Neural progenitor cell (in vitro differentiated cells): Measurements from ENCODE around the gene C19orf38. TPM values are rescaled to one million over a fixed set of nuclear protein-coding genes. Genes with fewer than 3 reads are reported as not detected.

Experiments
- DNase-seq: peaks from one replicate; pipeline ENCODE4 v3.0.0-alpha.2; 2016; ENCODE audit warnings: low spot score
- H2AFZ ChIP-seq: fragments of 200-600 bp; sonication (generic); replicated peaks from 2 replicates; pipeline ENCODE4 v1.6.1; 2016; ENCODE audit warnings: antibody characterized with exemption
- H3F3A ChIP-seq: fragments of 200-600 bp; sonication (generic); 2 replicates; pipeline ENCODE4 v1.6.1; 2016; ENCODE audit warnings: antibody characterized with exemption, low read depth
- H3K27ac ChIP-seq: fragments of 200-600 bp; sonication (generic); 2 replicates; pipeline ENCODE4 v1.5.1; 2016; ENCODE audit warnings: mild to moderate bottlenecking
- H3K27me3 ChIP-seq: fragments of 200-600 bp; sonication (generic); 2 replicates; pipeline ENCODE4 v1.6.1; 2016; ENCODE audit warnings: mild to moderate bottlenecking, moderate library complexity
- H3K36me3 ChIP-seq: fragments of 200-600 bp; sonication (generic); 2 replicates; pipeline ENCODE4 v1.5.1; 2016
- H3K4me1 ChIP-seq: fragments of 200-600 bp; sonication (generic); 2 replicates; pipeline ENCODE4 v1.6.1; 2016; ENCODE audit warnings: mixed run types
- H3K4me2 ChIP-seq: fragments of 200-600 bp; sonication (generic); 2 replicates; pipeline ENCODE4 v1.6.1; 2016
- H3K4me3 ChIP-seq: fragments of 200-600 bp; sonication (generic); 2 replicates; pipeline ENCODE4 v1.5.1; 2016
- H3K79me2 ChIP-seq: fragments of 200-600 bp; sonication (generic); 2 replicates; pipeline ENCODE4 v1.6.1; 2016; ENCODE audit warnings: low read depth
- H3K9ac ChIP-seq: fragments of 200-600 bp; sonication (generic); 2 replicates; pipeline ENCODE4 v1.6.1; 2016
- H3K9me3 ChIP-seq: fragments of 200-600 bp; sonication (generic); 2 replicates; pipeline ENCODE4 v1.5.1; 2016; ENCODE audit warnings: low read depth
- H4K20me1 ChIP-seq: fragments of 200-600 bp; sonication (generic); 2 replicates; pipeline ENCODE4 v1.6.1; 2016; ENCODE audit warnings: low read depth
- H3K27ac Mint-ChIP-seq: 3 replicates; pipeline ENCODE4 v1.8.0; 2021; ENCODE audit warnings: mixed read lengths
- H3K27me3 Mint-ChIP-seq: 2 replicates; pipeline ENCODE4 v1.8.0; 2022; ENCODE audit warnings: low read depth, mild to moderate bottlenecking, inconsistent platforms, moderate library complexity, mixed read lengths; ENCODE audit not compliant: insufficient read depth
- H3K36me3 Mint-ChIP-seq: 3 replicates; pipeline ENCODE4 v1.8.0; 2021; ENCODE audit warnings: mixed read lengths
- H3K4me1 Mint-ChIP-seq: 3 replicates; pipeline ENCODE4 v1.8.0; 2021; ENCODE audit warnings: mixed read lengths
- H3K4me3 Mint-ChIP-seq: 3 replicates; pipeline ENCODE4 v1.8.0; 2021; ENCODE audit warnings: mild to moderate bottlenecking, moderate library complexity, mixed read lengths
- H3K9me3 Mint-ChIP-seq: 3 replicates; pipeline ENCODE4 v1.8.0; 2020; ENCODE audit warnings: mixed read lengths
- EZH2 ChIP-seq: fragments of 200-600 bp; sonication (generic); IDR thresholded peaks from 2 replicates; pipeline ENCODE4 v1.6.1; 2017; ENCODE audit warnings: antibody characterized with exemption, mild to moderate bottlenecking, moderate library complexity
- EZH2phosphoT487 ChIP-seq: fragments of 200-600 bp; sonication (generic); IDR thresholded peaks from 2 replicates; pipeline ENCODE4 v1.6.1; 2017; ENCODE audit warnings: antibody characterized with exemption
- total RNA-seq: library from RNA; depleted of rRNA; stranded (reverse); fragments of >200 nt; gene quantifications from 2 replicates; pipeline ENCODE4 v1.2.3, GENCODE V29; 2015; ENCODE audit warnings: low replicate concordance
- TF ChIP-seq, protein P1 (sequence below): fragments of 200-600 bp; sonication (generic); IDR thresholded peaks from 2 replicates; pipeline ENCODE4 v1.5.1; 2017; ENCODE audit warnings: antibody characterized with exemption, mild to moderate bottlenecking

The C19orf38 gene
- total RNA-seq, 1 donor from 2014 or later, result not detected

DNA sequence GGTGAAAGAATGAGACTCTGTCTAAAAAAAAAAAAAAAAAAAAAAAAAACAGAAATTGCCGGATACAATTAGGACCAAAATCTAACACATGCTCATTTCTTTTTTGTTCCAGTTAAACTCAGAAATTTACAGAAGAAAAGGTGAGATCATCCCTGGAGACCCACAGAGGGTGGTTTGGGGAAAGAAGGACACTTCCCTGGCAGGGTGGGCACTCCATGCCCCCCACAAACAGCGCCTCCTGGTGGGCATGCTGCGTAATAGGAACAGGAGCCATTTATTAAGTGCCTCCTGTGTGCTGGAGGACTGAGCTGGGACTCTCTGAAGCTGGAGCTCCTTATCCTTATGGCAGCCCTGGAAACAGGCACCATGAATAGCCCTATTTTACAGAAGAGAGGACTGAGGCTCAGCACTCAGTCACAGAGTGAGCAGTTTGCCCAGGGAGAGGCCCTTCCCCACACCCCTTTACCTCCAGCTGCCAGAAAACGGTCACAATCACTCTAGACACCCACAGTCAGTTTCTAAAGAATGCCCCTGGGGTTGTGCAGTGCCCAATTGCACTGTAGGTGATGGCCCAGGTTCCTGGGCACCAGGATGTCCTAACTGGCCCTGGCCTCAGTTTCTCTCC is 10.1 kb downstream of the C19orf38 start:
- no peaks in the 10 kb centered on the region for H4K20me1 ChIP-seq
- Mint-ChIP-seq H3K4me3 (peak overlapping the region; percentile 19), H3K27ac (peak overlapping the region; percentile 88), H3K27me3 (peaks cover 9% of the 10 kb centered on the region), H3K9me3 (peaks cover 2% of the 10 kb centered on the region), H3K36me3 (no peaks in the 10 kb centered on the region), H3K4me1 (peaks cover 8% of the 10 kb centered on the region)
- H3K4me2 ChIP-seq, result no peak overlapping the region
- no peaks in the 10 kb centered on the region for H3K9me3 ChIP-seq
- DNase-seq, result peak; percentile 72
- no peaks in the 10 kb centered on the region for H3K27me3 ChIP-seq
- peak overlapping the region; percentile 18 for H2AFZ ChIP-seq
- no peak overlapping the region for H3K27ac ChIP-seq
- no peaks in the 10 kb centered on the region for H3K4me1 ChIP-seq
- H3K36me3 ChIP-seq, result no peaks in the 10 kb centered on the region
- no peak for TF ChIP-seq EZH2phosphoT487
- TF ChIP-seq, protein P1, sequence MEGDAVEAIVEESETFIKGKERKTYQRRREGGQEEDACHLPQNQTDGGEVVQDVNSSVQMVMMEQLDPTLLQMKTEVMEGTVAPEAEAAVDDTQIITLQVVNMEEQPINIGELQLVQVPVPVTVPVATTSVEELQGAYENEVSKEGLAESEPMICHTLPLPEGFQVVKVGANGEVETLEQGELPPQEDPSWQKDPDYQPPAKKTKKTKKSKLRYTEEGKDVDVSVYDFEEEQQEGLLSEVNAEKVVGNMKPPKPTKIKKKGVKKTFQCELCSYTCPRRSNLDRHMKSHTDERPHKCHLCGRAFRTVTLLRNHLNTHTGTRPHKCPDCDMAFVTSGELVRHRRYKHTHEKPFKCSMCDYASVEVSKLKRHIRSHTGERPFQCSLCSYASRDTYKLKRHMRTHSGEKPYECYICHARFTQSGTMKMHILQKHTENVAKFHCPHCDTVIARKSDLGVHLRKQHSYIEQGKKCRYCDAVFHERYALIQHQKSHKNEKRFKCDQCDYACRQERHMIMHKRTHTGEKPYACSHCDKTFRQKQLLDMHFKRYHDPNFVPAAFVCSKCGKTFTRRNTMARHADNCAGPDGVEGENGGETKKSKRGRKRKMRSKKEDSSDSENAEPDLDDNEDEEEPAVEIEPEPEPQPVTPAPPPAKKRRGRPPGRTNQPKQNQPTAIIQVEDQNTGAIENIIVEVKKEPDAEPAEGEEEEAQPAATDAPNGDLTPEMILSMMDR, result peak; percentile 87
- H3F3A ChIP-seq, result no peaks in the 10 kb centered on the region
- H3K9ac ChIP-seq, result no peak overlapping the region
- H3K4me3 ChIP-seq, result no peak overlapping the region
- no peaks in the 10 kb centered on the region for H3K79me2 ChIP-seq

DNA sequence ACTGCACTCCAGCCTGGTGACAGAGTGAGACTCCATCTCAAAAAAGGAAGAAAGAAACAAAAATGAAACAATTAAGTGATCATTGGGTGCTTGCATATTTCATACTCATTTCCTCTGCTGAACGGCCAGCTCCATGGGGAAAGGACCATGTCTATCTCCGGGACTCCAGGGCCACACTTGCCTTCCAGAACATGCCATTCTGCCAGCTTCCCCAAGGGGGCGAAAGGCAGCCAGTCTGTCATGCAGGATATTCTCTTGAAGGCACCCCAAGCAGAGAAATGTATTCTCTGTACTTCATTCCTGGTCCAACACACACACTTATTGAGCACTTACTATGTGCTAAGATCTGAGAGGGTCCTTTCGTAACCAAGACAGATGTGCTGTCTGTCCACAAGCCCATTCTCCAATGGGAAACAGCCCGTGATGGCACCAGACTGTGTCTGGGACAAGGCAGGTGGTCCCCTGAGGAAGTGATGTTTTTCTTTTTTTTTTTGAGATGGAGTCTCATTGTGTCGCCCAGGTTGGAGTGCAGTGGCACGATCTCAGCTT is 13.0 kb downstream of the C19orf38 start:
- Histone ChIP-seq H3K79me2 (no peaks in the 10 kb centered on the region), H3K27ac (no peak overlapping the region)
- TF ChIP-seq EZH2phosphoT487 (no peak), EZH2 (no peak)
- TF ChIP-seq, protein P1, result peak; percentile 53

DNA sequence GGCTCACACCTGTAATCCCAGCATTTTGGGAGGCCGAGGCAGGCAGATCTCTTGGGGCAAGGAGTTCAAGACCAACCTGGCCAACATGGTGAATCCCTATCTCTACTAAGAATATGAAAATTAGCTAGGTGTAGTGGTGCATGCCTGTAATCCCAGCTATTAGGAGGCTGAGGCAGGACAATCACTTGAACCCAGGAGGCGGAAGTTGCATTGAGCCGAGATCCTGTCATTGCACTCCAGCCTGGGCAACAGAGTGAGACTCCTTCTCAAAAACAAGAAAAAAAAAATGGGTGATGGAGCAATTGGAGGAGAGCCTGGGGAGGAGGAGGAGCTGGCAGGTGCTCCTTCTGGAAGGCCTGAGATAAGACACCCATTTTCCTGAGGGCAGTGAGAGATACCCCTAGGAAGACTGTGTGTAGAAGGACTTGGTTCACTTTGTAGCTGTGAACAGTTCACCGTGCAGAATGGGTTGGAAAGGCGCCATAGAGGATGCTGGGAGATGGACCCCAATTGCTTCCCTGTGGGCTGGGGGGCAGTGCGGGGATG is 14.4 kb downstream of the C19orf38 start:
- Mint-ChIP-seq H3K27ac (peak overlapping the region; percentile 95), H3K27me3 (peaks cover 10% of the 10 kb centered on the region), H3K9me3 (peaks cover 2% of the 10 kb centered on the region), H3K4me3 (no peak overlapping the region), H3K36me3 (no peaks in the 10 kb centered on the region), H3K4me1 (peaks cover 20% of the 10 kb centered on the region)
- Histone ChIP-seq H3K9ac (no peak overlapping the region), H3K4me2 (no peak overlapping the region), H3K36me3 (no peaks in the 10 kb centered on the region), H3K27ac (no peak overlapping the region), H2AFZ (peak overlapping the region; percentile 40), H4K20me1 (no peaks in the 10 kb centered on the region), H3F3A (no peaks in the 10 kb centered on the region), H3K4me3 (no peak overlapping the region), H3K4me1 (no peaks in the 10 kb centered on the region), H3K9me3 (no peaks in the 10 kb centered on the region), H3K27me3 (no peaks in the 10 kb centered on the region), H3K79me2 (no peaks in the 10 kb centered on the region)
- no peak for TF ChIP-seq EZH2phosphoT487
- TF ChIP-seq EZH2, result no peak
- TF ChIP-seq, protein P1, result no peak
- no peak for DNase-seq

More for the DNA sequence above, 13.0 kb downstream of the C19orf38 start:
- H3K27me3 ChIP-seq, result no peaks in the 10 kb centered on the region
- H2AFZ ChIP-seq, result no peak overlapping the region
- Mint-ChIP-seq H3K36me3 (no peaks in the 10 kb centered on the region), H3K27me3 (peaks cover 11% of the 10 kb centered on the region), H3K27ac (peak overlapping the region; percentile 44), H3K4me3 (no peak overlapping the region), H3K4me1 (peaks cover 20% of the 10 kb centered on the region), H3K9me3 (peaks cover 2% of the 10 kb centered on the region)
- peak; percentile 45 for DNase-seq
- H3K36me3 ChIP-seq, result no peaks in the 10 kb centered on the region
- no peaks in the 10 kb centered on the region for H3K9me3 ChIP-seq
- no peaks in the 10 kb centered on the region for H3F3A ChIP-seq
- no peaks in the 10 kb centered on the region for H3K4me1 ChIP-seq
- no peak overlapping the region for H3K9ac ChIP-seq
- H3K4me2 ChIP-seq, result no peak overlapping the region
- H4K20me1 ChIP-seq, result no peaks in the 10 kb centered on the region
- no peak overlapping the region for H3K4me3 ChIP-seq
